DND-41 (cell line): ENCODE results near the gene IL1R2.

ENCODE experiments used
- CTCF ChIP-seq: IDR thresholded peaks from 2 replicates; pipeline ENCODE4 v1.5.1; 2012; ENCODE audit warnings: borderline replicate concordance, low read length, moderate library complexity, mild to moderate bottlenecking; ENCODE audit not compliant: poor library complexity, severe bottlenecking; ENCODE audit errors: extremely low read depth
- EZH2 ChIP-seq: IDR thresholded peaks from 3 replicates; pipeline ENCODE4 v1.6.1; 2012; ENCODE audit warnings: borderline replicate concordance, low read depth, mild to moderate bottlenecking, moderate library complexity, low read length, inconsistent platforms; ENCODE audit not compliant: severe bottlenecking

GRCh38 chr2:102060792-102061191 is 69.0 kb downstream of the IL1R2 start:
- TF ChIP-seq CTCF (no peak), EZH2 (no peak)
